Measurements from ENCODE around the gene STX2. TPM values are rescaled to one million over a fixed set of nuclear protein-coding genes. Genes with fewer than 3 reads are reported as not detected.

Gene STX2
- total and polyA plus RNA-seq, 2 experiments from 2014 or later = 19.0 to 23.7 TPM

DNA sequence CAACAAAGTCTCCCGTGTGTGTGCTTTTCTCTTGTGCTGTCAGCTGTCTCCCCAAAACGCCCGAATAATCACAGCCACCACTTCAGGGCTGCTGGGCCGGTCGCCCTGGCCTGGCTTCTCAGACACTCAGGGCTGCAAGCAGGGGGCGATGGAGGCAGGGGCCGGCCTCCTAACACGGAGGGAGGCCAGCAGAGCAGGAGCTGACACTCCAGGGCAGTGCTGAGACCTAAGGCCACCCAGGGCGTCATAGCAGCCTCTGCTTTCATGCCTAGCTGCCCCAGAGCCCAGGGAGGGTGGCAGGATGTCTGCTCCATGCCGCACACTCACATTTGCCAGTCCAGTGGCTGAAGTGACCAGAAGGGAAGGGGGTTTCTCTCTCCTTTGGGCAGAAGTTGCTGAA is 25.6 kb downstream of the STX2 start:
- Histone ChIP-seq H3K27me3 (no peaks in the 10 kb centered on the region), H3K4me3 (no peak overlapping the region), H3K9me3 (ENCODE audit: low read depth) (no peaks in the 10 kb centered on the region), H3K4me1 (ENCODE audit: low read depth) (peaks cover 23% of the 10 kb centered on the region), H3K27ac (no peak overlapping the region), H3K36me3 (no peaks in the 10 kb centered on the region)
- TF ChIP-seq, protein P1, sequence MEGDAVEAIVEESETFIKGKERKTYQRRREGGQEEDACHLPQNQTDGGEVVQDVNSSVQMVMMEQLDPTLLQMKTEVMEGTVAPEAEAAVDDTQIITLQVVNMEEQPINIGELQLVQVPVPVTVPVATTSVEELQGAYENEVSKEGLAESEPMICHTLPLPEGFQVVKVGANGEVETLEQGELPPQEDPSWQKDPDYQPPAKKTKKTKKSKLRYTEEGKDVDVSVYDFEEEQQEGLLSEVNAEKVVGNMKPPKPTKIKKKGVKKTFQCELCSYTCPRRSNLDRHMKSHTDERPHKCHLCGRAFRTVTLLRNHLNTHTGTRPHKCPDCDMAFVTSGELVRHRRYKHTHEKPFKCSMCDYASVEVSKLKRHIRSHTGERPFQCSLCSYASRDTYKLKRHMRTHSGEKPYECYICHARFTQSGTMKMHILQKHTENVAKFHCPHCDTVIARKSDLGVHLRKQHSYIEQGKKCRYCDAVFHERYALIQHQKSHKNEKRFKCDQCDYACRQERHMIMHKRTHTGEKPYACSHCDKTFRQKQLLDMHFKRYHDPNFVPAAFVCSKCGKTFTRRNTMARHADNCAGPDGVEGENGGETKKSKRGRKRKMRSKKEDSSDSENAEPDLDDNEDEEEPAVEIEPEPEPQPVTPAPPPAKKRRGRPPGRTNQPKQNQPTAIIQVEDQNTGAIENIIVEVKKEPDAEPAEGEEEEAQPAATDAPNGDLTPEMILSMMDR (IDR thresholded peaks at IDR 0.05; ENCODE audit: low read depth, low read length) = no peak
- DNase-seq (ENCODE audit: low read depth in 1 of 2, low spot score in 1 of 2) = no peak

DNA sequence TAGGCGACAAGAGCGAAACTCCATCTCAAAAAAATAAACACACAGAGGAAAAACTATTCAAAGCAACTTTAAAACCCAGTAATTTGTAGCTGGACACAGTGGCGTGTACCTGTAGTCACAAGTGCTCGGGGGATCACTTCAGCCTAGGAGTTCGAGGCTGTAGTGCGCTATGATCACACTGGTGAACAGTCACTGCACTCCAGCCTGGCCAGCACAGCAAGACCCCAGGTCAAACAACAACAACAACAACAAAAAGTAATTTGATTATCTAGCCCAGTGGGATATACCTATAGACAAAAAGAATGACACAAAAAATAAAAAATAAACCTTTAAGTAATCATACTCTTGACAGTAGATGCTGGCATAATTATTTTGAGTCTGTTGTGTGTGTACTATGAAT is 29.3 kb downstream of the STX2 start:
- Histone ChIP-seq H3K27me3 (no peaks in the 10 kb centered on the region), H3K4me1 (ENCODE audit: low read depth) (no peaks in the 10 kb centered on the region), H3K27ac (no peak overlapping the region), H3K9me3 (ENCODE audit: low read depth) (no peaks in the 10 kb centered on the region), H3K4me3 (no peak overlapping the region), H3K36me3 (peaks cover 2% of the 10 kb centered on the region)
- DNase-seq (ENCODE audit: low read depth in 1 of 2, low spot score in 1 of 2) = no peak
- TF ChIP-seq, protein P1 (IDR thresholded peaks at IDR 0.05; ENCODE audit: low read depth, low read length) = no peak

DNA sequence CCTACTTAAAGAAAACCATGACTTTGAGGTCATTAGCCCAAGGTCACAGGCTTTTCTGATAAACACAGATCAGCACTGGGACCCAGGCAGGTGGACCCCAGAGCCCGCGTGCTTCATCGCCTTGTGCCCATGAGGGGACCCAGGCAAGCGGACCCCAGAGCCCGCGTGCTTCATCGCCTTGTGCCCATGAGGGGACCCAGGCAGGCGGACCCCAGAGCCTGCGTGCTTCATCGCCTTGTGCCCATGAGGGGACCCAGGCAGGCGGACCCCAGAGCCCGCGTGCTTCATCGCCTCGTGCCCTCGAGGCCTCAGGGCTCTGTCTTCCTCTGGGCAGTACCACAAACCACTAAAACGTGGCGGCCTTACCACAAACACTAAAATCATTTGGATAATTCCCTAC is 31.7 kb downstream of the STX2 start:
- no peak overlapping the region for H3K27ac ChIP-seq
- peaks cover 2% of the 10 kb centered on the region for H3K36me3 ChIP-seq
- no peaks in the 10 kb centered on the region for H3K4me1 ChIP-seq (ENCODE audit: low read depth)
- no peak for DNase-seq (ENCODE audit: low read depth in 1 of 2, low spot score in 1 of 2)
- H3K9me3 ChIP-seq (ENCODE audit: low read depth) = no peaks in the 10 kb centered on the region
- H3K27me3 ChIP-seq = no peaks in the 10 kb centered on the region
- TF ChIP-seq, protein P1 (IDR thresholded peaks at IDR 0.05; ENCODE audit: low read depth, low read length) = no peak
- H3K4me3 ChIP-seq = no peak overlapping the region

DNA sequence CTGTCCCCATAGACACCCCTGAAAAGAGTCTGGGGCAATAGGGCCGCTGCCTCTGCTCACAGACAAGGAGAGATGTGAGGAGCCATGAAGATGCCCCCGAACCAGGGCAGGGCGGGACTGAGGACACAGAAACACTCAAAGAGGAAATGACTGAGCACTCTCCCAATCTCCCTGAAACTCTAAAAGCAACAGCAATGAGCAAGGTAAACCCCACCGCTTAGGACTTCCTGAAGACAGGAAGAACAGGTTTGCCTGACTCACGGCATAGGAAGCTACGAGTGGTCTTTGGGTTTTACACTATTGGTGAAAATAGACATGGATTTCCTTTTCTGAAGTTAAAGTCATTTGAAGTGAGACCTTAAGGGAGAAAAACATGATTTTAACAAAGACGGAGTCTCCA is 32.5 kb downstream of the STX2 start:
- TF ChIP-seq, protein P1 (IDR thresholded peaks at IDR 0.05; ENCODE audit: low read depth, low read length) = no peak
- H3K4me1 ChIP-seq (ENCODE audit: low read depth) = no peaks in the 10 kb centered on the region
- no peak overlapping the region for H3K4me3 ChIP-seq
- DNase-seq (ENCODE audit: low read depth in 1 of 2, low spot score in 1 of 2) = no peak
- no peaks in the 10 kb centered on the region for H3K27me3 ChIP-seq
- no peak overlapping the region for H3K27ac ChIP-seq
- peaks cover 2% of the 10 kb centered on the region for H3K36me3 ChIP-seq
- no peaks in the 10 kb centered on the region for H3K9me3 ChIP-seq (ENCODE audit: low read depth)

DNA sequence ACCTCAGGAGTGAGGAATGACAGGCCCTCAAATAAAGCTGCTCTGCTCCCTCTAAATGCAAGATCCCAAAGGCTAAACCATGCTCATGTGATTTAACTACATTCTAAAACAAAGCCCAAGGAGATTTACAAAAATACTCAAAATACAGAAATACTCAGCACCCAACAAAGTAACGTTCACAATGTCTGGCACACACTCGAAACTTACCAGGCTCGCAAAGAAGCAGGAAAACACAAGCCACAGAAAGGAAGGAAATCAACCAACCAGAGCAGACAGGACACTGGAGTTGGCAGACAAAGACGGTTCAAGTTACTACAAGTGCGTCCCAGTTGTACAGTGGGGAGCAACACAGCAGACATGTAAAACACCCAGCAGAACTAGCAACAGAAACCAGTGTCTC is 33.4 kb downstream of the STX2 start:
- no peak for DNase-seq (ENCODE audit: low read depth in 1 of 2, low spot score in 1 of 2)
- Histone ChIP-seq H3K4me1 (ENCODE audit: low read depth) (no peaks in the 10 kb centered on the region), H3K27me3 (no peaks in the 10 kb centered on the region), H3K4me3 (no peak overlapping the region), H3K36me3 (peaks cover 7% of the 10 kb centered on the region), H3K27ac (no peak overlapping the region), H3K9me3 (ENCODE audit: low read depth) (no peaks in the 10 kb centered on the region)
- TF ChIP-seq, protein P1 (IDR thresholded peaks at IDR 0.05; ENCODE audit: low read depth, low read length) = no peak

DNA sequence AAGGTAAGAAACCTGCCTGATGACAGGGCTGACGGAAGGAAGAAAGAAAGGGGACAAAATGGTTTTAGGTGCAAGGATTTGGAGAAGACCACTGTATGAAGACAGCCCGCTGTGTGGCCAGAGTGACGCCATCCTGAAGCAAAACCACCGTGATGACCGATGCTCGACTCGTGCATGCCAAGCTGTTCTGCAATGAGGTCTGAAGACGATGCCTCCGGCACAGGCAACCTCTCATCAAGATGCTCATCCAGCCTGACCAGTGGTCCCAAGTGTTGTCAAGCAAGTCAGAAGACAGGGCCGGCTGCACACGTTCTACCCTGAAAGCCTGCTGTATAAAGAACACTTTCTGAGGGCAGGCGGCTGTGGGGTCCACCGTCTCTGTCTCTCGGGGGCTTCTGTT is 34.8 kb downstream of the STX2 start:
- TF ChIP-seq, protein P1 (IDR thresholded peaks at IDR 0.05; ENCODE audit: low read depth, low read length) = no peak
- Histone ChIP-seq H3K36me3 (peaks cover 9% of the 10 kb centered on the region), H3K4me1 (ENCODE audit: low read depth) (no peaks in the 10 kb centered on the region), H3K27ac (no peak overlapping the region), H3K27me3 (no peaks in the 10 kb centered on the region), H3K9me3 (ENCODE audit: low read depth) (no peaks in the 10 kb centered on the region), H3K4me3 (no peak overlapping the region)
- no peak for DNase-seq (ENCODE audit: low read depth in 1 of 2, low spot score in 1 of 2)
